GM18511 (cell line): Measurements from ENCODE around the gene SIX2.
"Not testable (repeated sequence)": the region's sequence is repeated elsewhere in the genome, so short reads cannot be mapped to it uniquely, and the experiment has no call there.

Experiments
- ATAC-seq: cut with Tn5 transposase; IDR thresholded peaks from one replicate; pipeline ENCODE4 v1.9.1; 2021; ENCODE audit warnings: mild to moderate bottlenecking, moderate library complexity; ENCODE audit not compliant: unreplicated experiment

The SIX2 gene

GRCh38 chr2:45009303-45009927 is at the start of gene SIX2:
Gene SIX2 (minus strand): TSS chr2:45009452. CDS start chr2:45009110, 342 bp downstream.
- ATAC-seq = no peak

- ATAC-seq = no peak
Observed at GRCh38 chr2:45055162-45055605, 45.9 kb upstream of the SIX2 start.

GRCh38 chr2:45053966-45054365 is 44.7 kb upstream of the SIX2 start:
- ATAC-seq = no peak

- ATAC-seq = no peak
Observed at GRCh38 chr2:45052388-45052928, 43.2 kb upstream of the SIX2 start.

GRCh38 chr2:45049569-45050336 is 40.5 kb upstream of the SIX2 start:
- no peak for ATAC-seq

GRCh38 chr2:45047301-45047700 is 38.0 kb upstream of the SIX2 start:
- ATAC-seq = no peak

GRCh38 chr2:45046786-45047185 is 37.5 kb upstream of the SIX2 start:
- no peak for ATAC-seq

GRCh38 chr2:45045706-45046105 is 36.5 kb upstream of the SIX2 start:
- no peak for ATAC-seq

- no peak for ATAC-seq
Observed at GRCh38 chr2:45044916-45045315, 35.7 kb upstream of the SIX2 start.

GRCh38 chr2:45043174-45043573 is 33.9 kb upstream of the SIX2 start:
- no peak for ATAC-seq

GRCh38 chr2:45042401-45042800 is 33.1 kb upstream of the SIX2 start:
- no peak for ATAC-seq

GRCh38 chr2:45040786-45041185 is 31.5 kb upstream of the SIX2 start:
- no peak for ATAC-seq

- ATAC-seq = not testable (repeated sequence)
Observed at GRCh38 chr2:45039804-45040203, 30.6 kb upstream of the SIX2 start.

- ATAC-seq = not testable (repeated sequence)
Observed at GRCh38 chr2:45038861-45039260, 29.6 kb upstream of the SIX2 start.

GRCh38 chr2:45033302-45033701 is 24.1 kb upstream of the SIX2 start:
- ATAC-seq = no peak

GRCh38 chr2:45031028-45031427 is 21.8 kb upstream of the SIX2 start:
- no peak for ATAC-seq

- no peak for ATAC-seq
Observed at GRCh38 chr2:45030553-45030952, 21.3 kb upstream of the SIX2 start.

- ATAC-seq = no peak
Observed at GRCh38 chr2:45029215-45029614, 20.0 kb upstream of the SIX2 start.

- ATAC-seq = no peak
Observed at GRCh38 chr2:45028276-45028675, 19.0 kb upstream of the SIX2 start.

- no peak for ATAC-seq
Observed at GRCh38 chr2:45026924-45027450, 17.7 kb upstream of the SIX2 start.

GRCh38 chr2:45024600-45025291 is 15.5 kb upstream of the SIX2 start:
- no peak for ATAC-seq
